ENCODE results near the gene ADCK1.

DNA sequence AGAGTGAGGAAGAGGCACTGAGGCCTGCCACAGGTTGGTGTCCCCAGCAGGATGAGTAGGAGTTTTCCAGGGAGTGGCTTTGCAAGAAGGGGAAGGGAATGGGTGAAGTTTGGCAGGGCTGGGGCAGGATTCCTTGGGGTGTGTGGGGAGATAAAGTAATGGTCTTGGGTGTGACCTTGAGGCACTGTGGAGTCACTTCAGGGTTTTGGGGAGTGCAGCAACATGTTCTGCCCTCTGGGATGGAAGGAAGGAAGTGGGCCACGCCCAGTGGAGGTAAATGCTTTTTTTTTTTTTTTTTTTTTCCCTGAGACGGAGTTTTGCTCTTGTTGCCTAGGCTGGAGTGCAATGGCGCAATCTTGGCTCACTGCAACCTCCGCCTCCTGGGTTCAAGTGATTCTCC, 108.9 kb downstream of the ADCK1 start:
- TF ChIP-seq, protein P1, sequence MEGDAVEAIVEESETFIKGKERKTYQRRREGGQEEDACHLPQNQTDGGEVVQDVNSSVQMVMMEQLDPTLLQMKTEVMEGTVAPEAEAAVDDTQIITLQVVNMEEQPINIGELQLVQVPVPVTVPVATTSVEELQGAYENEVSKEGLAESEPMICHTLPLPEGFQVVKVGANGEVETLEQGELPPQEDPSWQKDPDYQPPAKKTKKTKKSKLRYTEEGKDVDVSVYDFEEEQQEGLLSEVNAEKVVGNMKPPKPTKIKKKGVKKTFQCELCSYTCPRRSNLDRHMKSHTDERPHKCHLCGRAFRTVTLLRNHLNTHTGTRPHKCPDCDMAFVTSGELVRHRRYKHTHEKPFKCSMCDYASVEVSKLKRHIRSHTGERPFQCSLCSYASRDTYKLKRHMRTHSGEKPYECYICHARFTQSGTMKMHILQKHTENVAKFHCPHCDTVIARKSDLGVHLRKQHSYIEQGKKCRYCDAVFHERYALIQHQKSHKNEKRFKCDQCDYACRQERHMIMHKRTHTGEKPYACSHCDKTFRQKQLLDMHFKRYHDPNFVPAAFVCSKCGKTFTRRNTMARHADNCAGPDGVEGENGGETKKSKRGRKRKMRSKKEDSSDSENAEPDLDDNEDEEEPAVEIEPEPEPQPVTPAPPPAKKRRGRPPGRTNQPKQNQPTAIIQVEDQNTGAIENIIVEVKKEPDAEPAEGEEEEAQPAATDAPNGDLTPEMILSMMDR (IDR thresholded peaks at IDR 0.05), result no peak
- TF ChIP-seq POLR2A (IDR thresholded peaks at IDR 0.05), result no peak

All from Peyer's patch (tissue), 4 donors.